Naive thymus-derived CD8-positive, alpha-beta T cell (primary cell): ENCODE measurements around the gene PER1. TPM values are rescaled to one million over a fixed set of nuclear protein-coding genes. Genes with fewer than 3 reads are reported as not detected.
A peak's percentile ranks its signal among the peaks of the same experiment; 100 is the strongest.

Source experiments
- ATAC-seq, 2 donors: fragments of 150-1000 bp; cut with Tn5 transposase in 1 of 2; sonication (Bioruptor Pico), chemical (Tn5 transposase) in 1 of 2; 1 replicate in 1 of 2; 2 replicates in 1 of 2; pipeline ENCODE4 v1.10.0; 2021; ENCODE audit warnings: mild to moderate bottlenecking in 2 of 2, moderate library complexity in 2 of 2
- POLR2A ChIA-PET: fragments of 350-600 bp; sonication (Branson Sonifier 250); formaldehyde crosslinking; loops from one replicate; lab custom pipeline; 2021; ENCODE audit warnings: antibody characterized with exemption; lab: Charles Lee
- DNase-seq, 10 donors: peaks; one replicate each; pipeline versions ENCODE4 v3.0.0 to v3.0.0-alpha.2; 2020 to 2022
- H3K27ac Mint-ChIP-seq, 10 donors: one replicate each; pipeline ENCODE4 v1.8.0; 2020 to 2022; ENCODE audit warnings: mild to moderate bottlenecking in 10 of 10, mixed read lengths in 10 of 10, moderate library complexity in 4 of 10, inconsistent platforms in 1 of 10
- H3K27me3 Mint-ChIP-seq, 5 donors: one replicate each; pipeline ENCODE4 v1.8.0; 2021 to 2022; ENCODE audit warnings: mixed read lengths in 5 of 5
- H3K36me3 Mint-ChIP-seq, 3 donors: one replicate each; pipeline ENCODE4 v1.8.0; 2020 to 2022; ENCODE audit warnings: mixed read lengths in 3 of 3, mild to moderate bottlenecking in 2 of 3, inconsistent platforms in 1 of 3
- H3K4me1 Mint-ChIP-seq, 4 donors: one replicate each; pipeline ENCODE4 v1.8.0; 2021 to 2022; ENCODE audit warnings: mixed read lengths in 4 of 4
- H3K4me3 Mint-ChIP-seq, 10 donors: one replicate each; pipeline ENCODE4 v1.8.0; 2020 to 2022; ENCODE audit warnings: mild to moderate bottlenecking in 10 of 10, mixed read lengths in 10 of 10, moderate library complexity in 6 of 10, inconsistent platforms in 1 of 10
- H3K9me3 Mint-ChIP-seq, 9 donors: one replicate each; pipeline ENCODE4 v1.8.0; 2020 to 2022; ENCODE audit warnings: mixed read lengths in 9 of 9, mild to moderate bottlenecking in 3 of 9, inconsistent platforms in 1 of 9, moderate library complexity in 1 of 9
- microRNA-seq: library from miRNA; unstranded; fragments of <30 nt; microRNA quantifications from one replicate; pipeline ENCODE4 v1.2.0, GENCODE V29; 2022; ENCODE audit warnings: borderline microRNAs expressed
- polyA plus RNA-seq, 3 donors: library from polyadenylated mRNA; unstranded; fragments of 300-500 nt; fragmentation: Illumina TruSeq; gene quantifications; one replicate each; pipeline ENCODE4 v1.2.3, GENCODE V29; 2021
- total RNA-seq, 8 experiments: library from RNA in 2 of 8; stranded (reverse) in 2 of 8; gene quantifications; one replicate each; pipeline ENCODE4 v1.2.3 and lab custom pipeline; 2021 to 2026

Gene PER1
- total and polyA plus RNA-seq, 5 experiments from 2014 or later: 6.1 to 153 (median 11.4) TPM

GRCh38 chr17:8103549-8103948 lies 48.7 kb downstream of the PER1 start:
- peaks cover 0 to 5% (median 0%) of the 10 kb centered on the region in 5 donors for H3K27me3 Mint-ChIP-seq
- POLR2A ChIA-PET: interaction anchor here (0.6 to 1.2 kb wide), 2 partner anchors 9 to 12 kb away, joined by 4 read pairs; no protein-coding TSS in a partner anchor
- ATAC-seq (no peak), DNase-seq (no peak)
- H3K27ac Mint-ChIP-seq: no peak overlapping the region
- peaks cover 0 to 5% (median 0%) of the 10 kb centered on the region in 4 donors for H3K4me1 Mint-ChIP-seq
- H3K4me3 Mint-ChIP-seq: no peak overlapping the region
- H3K9me3 Mint-ChIP-seq: no peaks in the 10 kb centered on the region
- H3K36me3 Mint-ChIP-seq: no peaks in the 10 kb centered on the region

GRCh38 chr17:8101721-8102120 lies 50.5 kb downstream of the PER1 start:
- Mint-ChIP-seq H3K9me3 (no peaks in the 10 kb centered on the region), H3K27me3 (peaks cover 0 to 6% (median 0%) of the 10 kb centered on the region in 5 donors), H3K4me3 (no peak overlapping the region), H3K4me1 (peaks cover 0 to 5% (median 0%) of the 10 kb centered on the region in 4 donors), H3K36me3 (no peaks in the 10 kb centered on the region), H3K27ac (no peak overlapping the region)
- ATAC-seq (no peak), DNase-seq (no peak)
- POLR2A ChIA-PET: no interaction called here

GRCh38 chr17:8100763-8101162 lies 51.4 kb downstream of the PER1 start:
- Mint-ChIP-seq H3K9me3 (no peaks in the 10 kb centered on the region), H3K4me1 (peaks cover 0 to 5% (median 0%) of the 10 kb centered on the region in 4 donors), H3K27me3 (peaks cover 0 to 5% (median 0%) of the 10 kb centered on the region in 5 donors), H3K36me3 (no peaks in the 10 kb centered on the region), H3K27ac (peak overlapping the region in 1 of 10 donors; percentile 39), H3K4me3 (no peak overlapping the region)
- DNase-seq: no peak
- POLR2A ChIA-PET: interaction anchor here (0.8 kb wide), 1 partner anchor 18 kb away, joined by 3 read pairs; no protein-coding TSS in a partner anchor
- ATAC-seq: no peak

GRCh38 chr17:8100111-8100510 lies 52.1 kb downstream of the PER1 start:
- no peaks in the 10 kb centered on the region for H3K9me3 Mint-ChIP-seq
- H3K27me3 Mint-ChIP-seq: peaks cover 0 to 5% (median 0%) of the 10 kb centered on the region in 5 donors
- H3K4me3 Mint-ChIP-seq: no peak overlapping the region
- peak overlapping the region in 1 of 10 donors; percentile 54 for H3K27ac Mint-ChIP-seq
- POLR2A ChIA-PET: interaction anchor here (0.6 to 1.3 kb wide), 4 partner anchors 10 to 149 kb away, joined by 3 to 6 read pairs (median 4); partner anchors contain the start of gene ALOX12B
- no peaks in the 10 kb centered on the region for H3K36me3 Mint-ChIP-seq
- DNase-seq (no peak), ATAC-seq (no peak)
- peaks cover 0 to 4% (median 1%) of the 10 kb centered on the region in 4 donors for H3K4me1 Mint-ChIP-seq

DNA sequence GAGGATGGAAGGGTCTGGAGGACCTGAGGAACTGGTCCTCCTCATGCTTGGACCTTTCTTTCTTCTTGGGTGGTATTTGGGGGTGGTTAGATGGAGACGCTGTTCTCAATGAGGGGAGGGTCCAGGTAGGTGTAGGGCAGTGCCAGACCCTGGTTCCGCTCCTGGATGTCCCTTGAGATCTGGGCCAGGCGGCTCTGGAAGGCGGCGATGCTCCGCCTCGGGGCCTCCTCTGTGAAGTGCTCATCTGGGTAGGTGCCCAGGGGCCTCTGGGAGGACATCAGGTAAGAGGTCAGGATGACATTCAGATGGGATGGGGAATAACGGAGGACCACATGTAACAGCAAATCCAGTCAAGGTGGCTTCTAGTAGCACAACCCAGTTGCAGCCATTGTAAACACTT lies 55.7 kb downstream of the PER1 start:
- Mint-ChIP-seq H3K27ac (no peak overlapping the region), H3K27me3 (peaks cover 2 to 16% (median 4%) of the 10 kb centered on the region in 5 donors), H3K4me1 (peaks cover 6 to 15% (median 10%) of the 10 kb centered on the region in 4 donors), H3K9me3 (no peaks in the 10 kb centered on the region), H3K36me3 (no peaks in the 10 kb centered on the region), H3K4me3 (no peak overlapping the region)
- DNase-seq: no peak
- POLR2A ChIA-PET: interaction anchor here (0.5 kb wide), 1 partner anchor 52 kb away, joined by 3 read pairs; no protein-coding TSS in a partner anchor
- no peak for ATAC-seq

GRCh38 chr17:8095361-8095760 lies 56.8 kb downstream of the PER1 start:
- H3K4me3 Mint-ChIP-seq: no peak overlapping the region
- peaks cover 8 to 24% (median 12%) of the 10 kb centered on the region in 5 donors for H3K27me3 Mint-ChIP-seq
- ATAC-seq (no peak), DNase-seq (peak in 1 of 10 donors; percentile 45)
- peak overlapping the region in 1 of 10 donors; percentile 76 for H3K27ac Mint-ChIP-seq
- no peaks in the 10 kb centered on the region for H3K36me3 Mint-ChIP-seq
- peaks cover 6 to 19% (median 12%) of the 10 kb centered on the region in 4 donors for H3K4me1 Mint-ChIP-seq
- POLR2A ChIA-PET: interaction anchor here (3.1 kb wide), 1 partner anchor 15 kb away, joined by 24 read pairs; no protein-coding TSS in a partner anchor
- no peaks in the 10 kb centered on the region for H3K9me3 Mint-ChIP-seq

DNA sequence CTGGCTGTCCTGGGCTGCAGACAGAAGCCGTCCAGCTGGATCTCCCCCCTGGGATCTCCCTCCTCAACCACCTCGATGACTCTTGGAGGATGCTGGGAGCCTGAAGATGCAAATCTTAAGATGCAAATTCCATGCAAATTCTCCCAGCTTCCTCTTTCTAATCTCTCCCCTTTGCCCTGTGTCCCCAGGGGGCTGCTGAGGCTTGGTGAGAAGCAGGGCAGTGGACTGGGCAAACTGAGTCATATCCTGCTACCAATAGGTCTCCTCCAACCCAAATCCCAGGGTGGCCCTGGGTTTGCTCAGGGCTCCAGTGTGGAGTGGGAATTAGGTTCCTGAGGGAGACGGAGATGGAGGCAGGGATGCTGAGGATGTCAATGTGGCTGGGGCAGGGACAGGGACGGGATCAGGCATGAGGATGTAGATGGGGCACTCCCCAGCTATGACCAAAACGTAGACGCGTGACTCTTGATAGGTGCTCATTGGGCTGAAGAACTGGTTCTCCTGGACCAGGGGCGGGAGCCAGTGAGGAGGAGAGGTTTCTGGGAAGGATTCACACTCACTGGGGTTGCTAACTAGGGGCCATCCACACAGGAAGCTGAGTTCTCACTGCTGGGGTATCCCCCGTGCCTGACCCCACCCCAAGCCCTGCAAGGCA lies 61.0 kb downstream of the PER1 start:
- POLR2A ChIA-PET: interaction anchor here (0.8 to 2.5 kb wide), 4 partner anchors 12 to 209 kb away, joined by 3 to 7 read pairs (median 4); no protein-coding TSS in a partner anchor
- H3K4me1 Mint-ChIP-seq: peaks cover 6 to 19% (median 12%) of the 10 kb centered on the region in 4 donors
- ATAC-seq (no peak), DNase-seq (no peak)
- H3K27ac Mint-ChIP-seq: peak overlapping the region in 2 of 10 donors; percentile 21 to 24
- H3K4me3 Mint-ChIP-seq: peak overlapping the region in 1 of 10 donors; percentile 47
- H3K27me3 Mint-ChIP-seq: peaks cover 16 to 46% (median 21%) of the 10 kb centered on the region in 5 donors
- H3K9me3 Mint-ChIP-seq: no peaks in the 10 kb centered on the region
- H3K36me3 Mint-ChIP-seq: no peaks in the 10 kb centered on the region

Small RNAs within 50 kb of the gene (microRNA-seq; reads per million reads assigned to microRNA genes)
- gene MIR4521 (27.4 reads per million, percentile 45 among the genes with 10 or more reads in this experiment), gene MIR6883 (not detected)

Other genes starting within 250 kb of the PER1 start
- gene RNF227, start 236.1 kb downstream of the PER1 start, total RNA-seq: 1 to 10 TPM; 7.8 to 9.4 TPM
- gene RNF227, start 236.1 kb downstream of the PER1 start, polyA plus RNA-seq: 1 to 10 TPM in 2 of 3 donors, under 1 TPM in 1; 0.65 to 4.8 (median 2.4) TPM
- 10 to 100 TPM; 16.1 to 19.4 TPM for gene KCNAB3, start 222.5 kb downstream of the PER1 start, total RNA-seq
- under 1 TPM in 2 of 3 donors, not detected in 1; 0.44 to 0.80 TPM for gene KCNAB3, start 222.5 kb downstream of the PER1 start, polyA plus RNA-seq
- 100 to 1,000 TPM in 1 of 2 experiments, 10 to 100 TPM in 1; 93.4 to 120 TPM for gene TRAPPC1, start 220.5 kb downstream of the PER1 start, total RNA-seq
- 100 to 1,000 TPM; 199 to 219 (median 205) TPM for gene TRAPPC1, start 220.5 kb downstream of the PER1 start, polyA plus RNA-seq
- 10 to 100 TPM; 35.2 to 43.0 TPM for gene CNTROB, start 220.2 kb downstream of the PER1 start, total RNA-seq
- gene CNTROB, start 220.2 kb downstream of the PER1 start, polyA plus RNA-seq: 10 to 100 TPM in 2 of 3 donors, 1 to 10 TPM in 1; 7.6 to 18.5 (median 12.4) TPM
- gene GUCY2D, start 149.8 kb downstream of the PER1 start, total RNA-seq: not detected
- gene GUCY2D, start 149.8 kb downstream of the PER1 start, polyA plus RNA-seq: under 1 TPM in 1 of 3 donors, not detected in 2; 0.17 TPM
- gene ALOX15B, start 113.3 kb downstream of the PER1 start, total RNA-seq: not detected
- not detected for gene ALOX15B, start 113.3 kb downstream of the PER1 start, polyA plus RNA-seq
- 1 to 10 TPM in 1 of 2 experiments, under 1 TPM in 1; 0.80 to 1.5 TPM for gene ALOX12B, start 64.7 kb downstream of the PER1 start, total RNA-seq
- 1 to 10 TPM in 2 of 3 donors, under 1 TPM in 1; 0.82 to 2.3 (median 1.7) TPM for gene ALOX12B, start 64.7 kb downstream of the PER1 start, polyA plus RNA-seq
- under 1 TPM; 0.18 to 0.52 TPM for gene ALOXE3, start 33.9 kb downstream of the PER1 start, total RNA-seq
- under 1 TPM in 1 of 3 donors, not detected in 2; 0.13 TPM for gene ALOXE3, start 33.9 kb downstream of the PER1 start, polyA plus RNA-seq
- gene HES7, start 28.3 kb downstream of the PER1 start, total RNA-seq: under 1 TPM in 1 of 2 experiments, not detected in 1; 0.30 TPM
- not detected for gene HES7, start 28.3 kb downstream of the PER1 start, polyA plus RNA-seq
- 100 to 1,000 TPM; 219 to 238 TPM for gene VAMP2, start 10.5 kb upstream of the PER1 start, total RNA-seq
- 10 to 100 TPM; 50.4 to 84.2 (median 64.4) TPM for gene VAMP2, start 10.5 kb upstream of the PER1 start, polyA plus RNA-seq
- gene TMEM107, start 24.0 kb upstream of the PER1 start, total RNA-seq: 10 to 100 TPM; 17.2 to 19.4 TPM
- 10 to 100 TPM; 36.4 to 55.3 (median 41.9) TPM for gene TMEM107, start 24.0 kb upstream of the PER1 start, polyA plus RNA-seq
- 10 to 100 TPM; 15.1 to 15.5 TPM for gene BORCS6, start 37.8 kb upstream of the PER1 start, total RNA-seq
- 10 to 100 TPM; 16.1 to 22.6 (median 16.9) TPM for gene BORCS6, start 37.8 kb upstream of the PER1 start, polyA plus RNA-seq
- not detected for gene AURKB, start 58.2 kb upstream of the PER1 start, total RNA-seq
- not detected for gene AURKB, start 58.2 kb upstream of the PER1 start, polyA plus RNA-seq
- 100 to 1,000 TPM; 278 to 288 TPM for gene CTC1, start 95.7 kb upstream of the PER1 start, total RNA-seq
- gene CTC1, start 95.7 kb upstream of the PER1 start, polyA plus RNA-seq: 10 to 100 TPM; 15.5 to 27.6 (median 21.9) TPM
- gene PFAS, start 96.9 kb upstream of the PER1 start, total RNA-seq: 10 to 100 TPM; 41.4 to 44.0 TPM
- 10 to 100 TPM; 10.1 to 20.9 (median 19.8) TPM for gene PFAS, start 96.9 kb upstream of the PER1 start, polyA plus RNA-seq
- 10 to 100 TPM; 41.7 to 41.9 TPM for gene RANGRF, start 136.3 kb upstream of the PER1 start, total RNA-seq
- 10 to 100 TPM; 67.2 to 79.6 (median 78.7) TPM for gene RANGRF, start 136.3 kb upstream of the PER1 start, polyA plus RNA-seq
- 1 to 10 TPM; 6.5 to 6.7 TPM for gene SLC25A35, start 143.0 kb upstream of the PER1 start, total RNA-seq
- 1 to 10 TPM in 1 of 3 donors, under 1 TPM in 2; 0.60 to 3.1 (median 0.79) TPM for gene SLC25A35, start 143.0 kb upstream of the PER1 start, polyA plus RNA-seq
- gene ARHGEF15, start 157.8 kb upstream of the PER1 start, total RNA-seq: not detected
- gene ARHGEF15, start 157.8 kb upstream of the PER1 start, polyA plus RNA-seq: not detected
- not detected for gene ODF4, start 187.4 kb upstream of the PER1 start, total RNA-seq
- gene ODF4, start 187.4 kb upstream of the PER1 start, polyA plus RNA-seq: not detected
- gene RPL26, start 230.8 kb upstream of the PER1 start, total RNA-seq: 1,000 to 10,000 TPM; 2,896 to 2,977 TPM
- 1,000 to 10,000 TPM; 1,685 to 2,097 (median 2,039) TPM for gene RPL26, start 230.8 kb upstream of the PER1 start, polyA plus RNA-seq
- gene RNF222, start 245.4 kb upstream of the PER1 start, total RNA-seq: under 1 TPM; 0.18 to 0.19 TPM
- under 1 TPM in 2 of 3 donors, not detected in 1; 0.15 to 0.19 TPM for gene RNF222, start 245.4 kb upstream of the PER1 start, polyA plus RNA-seq